BJ (cell line): ENCODE results near the gene TPRG1. TPM values are rescaled to one million over a fixed set of nuclear protein-coding genes. Genes with fewer than 3 reads are reported as not detected.

Source experiments
- CTCF ChIA-PET: fragments of 350-600 bp; formaldehyde crosslinking; extraction: SDS; loops from one replicate; lab custom pipeline; 2021; ENCODE audit warnings: antibody characterized with exemption, inconsistent platforms; lab: Yijun Ruan, JAX
- POLR2A ChIA-PET: fragments of 300-600 bp; sonication (Branson Sonifier 250); formaldehyde crosslinking; extraction: SDS; loops from one replicate; lab custom pipeline; 2021; ENCODE audit warnings: antibody characterized with exemption; lab: Charles Lee
- DNase-seq: peaks from one replicate; pipeline ENCODE4 v3.0.0-alpha.2; 2011; ENCODE audit warnings: low read depth
- H3K27me3 ChIP-seq: 2 replicates; pipeline ENCODE4 v1.6.0; 2011; ENCODE audit warnings: low read length; ENCODE audit not compliant: control insufficient read depth, insufficient read depth
- H3K36me3 ChIP-seq: 2 replicates; pipeline ENCODE4 v1.5.1; 2011; ENCODE audit warnings: low read length; ENCODE audit not compliant: control insufficient read depth, insufficient read depth
- H3K4me3 ChIP-seq: 2 replicates; pipeline ENCODE4 v1.5.1; 2011; ENCODE audit warnings: low read depth, mild to moderate bottlenecking, control low read depth, low read length
- CTCF ChIP-seq: IDR thresholded peaks from 2 replicates; pipeline ENCODE4 v1.5.1; 2011; ENCODE audit warnings: low read depth, mild to moderate bottlenecking, control low read depth, inconsistent platforms, low read length, moderate library complexity; ENCODE audit not compliant: insufficient read depth
- polyA plus RNA-seq: library from polyadenylated mRNA; depleted of rRNA; stranded (reverse); fragments of >200 nt; gene quantifications from 2 replicates; pipeline ENCODE4 v1.2.3, GENCODE V29; 2011

Gene TPRG1
- polyA plus RNA-seq, 1 experiment, result 0.16 TPM

GRCh38 chr3:189275852-189276251 lies 104.1 kb downstream of the TPRG1 start:
- no peak for TF ChIP-seq CTCF
- no peak for DNase-seq
- no peak overlapping the region for H3K4me3 ChIP-seq
- POLR2A ChIA-PET, result no interaction called here
- no peaks in the 10 kb centered on the region for H3K36me3 ChIP-seq
- CTCF ChIA-PET, result interaction anchor here (0.8 to 1.2 kb wide), 2 partner anchors 671 to 673 kb away, joined by 3 to 4 read pairs; no protein-coding TSS in a partner anchor
- no peaks in the 10 kb centered on the region for H3K27me3 ChIP-seq

- peak; percentile 39 for DNase-seq
- no peak overlapping the region for H3K4me3 ChIP-seq
- no peak for TF ChIP-seq CTCF
- ChIA-PET CTCF (interaction anchor here (0.8 to 1.2 kb wide), 3 partner anchors 30 to 672 kb away, joined by 3 to 4 read pairs (median 3); no protein-coding TSS in a partner anchor), POLR2A (no interaction called here)
- no peaks in the 10 kb centered on the region for H3K36me3 ChIP-seq
- H3K27me3 ChIP-seq, result no peaks in the 10 kb centered on the region
Observed at GRCh38 chr3:189276444-189277219, 104.9 kb downstream of the TPRG1 start.

- no peak overlapping the region for H3K4me3 ChIP-seq
- no peaks in the 10 kb centered on the region for H3K27me3 ChIP-seq
- no peaks in the 10 kb centered on the region for H3K36me3 ChIP-seq
- ChIA-PET POLR2A (no interaction called here), CTCF (interaction anchor here (0.7 to 1.1 kb wide), 2 partner anchors 10 to 29 kb away, joined by 3 read pairs; no protein-coding TSS in a partner anchor)
- no peak for DNase-seq
- TF ChIP-seq CTCF, result no peak
Observed at GRCh38 chr3:189277711-189278110, 105.9 kb downstream of the TPRG1 start.

GRCh38 chr3:189278221-189278620 lies 106.5 kb downstream of the TPRG1 start:
- DNase-seq, result no peak
- H3K27me3 ChIP-seq, result no peaks in the 10 kb centered on the region
- no peak overlapping the region for H3K4me3 ChIP-seq
- TF ChIP-seq CTCF, result no peak
- POLR2A ChIA-PET, result no interaction called here
- CTCF ChIA-PET, result no interaction called here
- no peaks in the 10 kb centered on the region for H3K36me3 ChIP-seq

GRCh38 chr3:189282189-189282588 lies 110.4 kb downstream of the TPRG1 start:
- POLR2A ChIA-PET, result no interaction called here
- H3K27me3 ChIP-seq, result no peaks in the 10 kb centered on the region
- H3K4me3 ChIP-seq, result no peak overlapping the region
- no peaks in the 10 kb centered on the region for H3K36me3 ChIP-seq
- DNase-seq, result no peak
- CTCF ChIA-PET, result interaction anchor here (1.0 to 1.1 kb wide), 2 partner anchors 8 to 10 kb away, joined by 3 to 4 read pairs; no protein-coding TSS in a partner anchor
- TF ChIP-seq CTCF, result no peak
